SU-DHL-6 (cell line): ENCODE measurements around the gene UBQLN2.

Source experiments
- CTCF ChIP-seq: fragments of 200-600 bp; sonication (generic); IDR thresholded peaks from one replicate; pipeline ENCODE4 v1.5.1; 2017; ENCODE audit warnings: antibody characterized with exemption, mild to moderate bottlenecking, low read length, moderate library complexity; ENCODE audit not compliant: insufficient read depth, poor library complexity, severe bottlenecking
- EZH2phosphoT487 ChIP-seq: fragments of 200-600 bp; sonication (generic), shearing (Covaris generic); conservative IDR thresholded peaks from 2 replicates; pipeline ENCODE4 v1.6.1; 2018; ENCODE audit warnings: mild to moderate bottlenecking, antibody characterized with exemption, low read length, moderate library complexity, mixed read lengths

- TF ChIP-seq EZH2phosphoT487: no peak
- TF ChIP-seq CTCF: no peak
These were observed 33.4 kb upstream of the UBQLN2 start for GRCh38 chrX:56530011-56530410.
